Measurements from ENCODE around the gene AAR2. TPM values are rescaled to one million over a fixed set of nuclear protein-coding genes. Genes with fewer than 3 reads are reported as not detected.

Gene AAR2
- total RNA-seq, 2 donors from 2014 or later, result 22.1 to 29.1 TPM

DNA sequence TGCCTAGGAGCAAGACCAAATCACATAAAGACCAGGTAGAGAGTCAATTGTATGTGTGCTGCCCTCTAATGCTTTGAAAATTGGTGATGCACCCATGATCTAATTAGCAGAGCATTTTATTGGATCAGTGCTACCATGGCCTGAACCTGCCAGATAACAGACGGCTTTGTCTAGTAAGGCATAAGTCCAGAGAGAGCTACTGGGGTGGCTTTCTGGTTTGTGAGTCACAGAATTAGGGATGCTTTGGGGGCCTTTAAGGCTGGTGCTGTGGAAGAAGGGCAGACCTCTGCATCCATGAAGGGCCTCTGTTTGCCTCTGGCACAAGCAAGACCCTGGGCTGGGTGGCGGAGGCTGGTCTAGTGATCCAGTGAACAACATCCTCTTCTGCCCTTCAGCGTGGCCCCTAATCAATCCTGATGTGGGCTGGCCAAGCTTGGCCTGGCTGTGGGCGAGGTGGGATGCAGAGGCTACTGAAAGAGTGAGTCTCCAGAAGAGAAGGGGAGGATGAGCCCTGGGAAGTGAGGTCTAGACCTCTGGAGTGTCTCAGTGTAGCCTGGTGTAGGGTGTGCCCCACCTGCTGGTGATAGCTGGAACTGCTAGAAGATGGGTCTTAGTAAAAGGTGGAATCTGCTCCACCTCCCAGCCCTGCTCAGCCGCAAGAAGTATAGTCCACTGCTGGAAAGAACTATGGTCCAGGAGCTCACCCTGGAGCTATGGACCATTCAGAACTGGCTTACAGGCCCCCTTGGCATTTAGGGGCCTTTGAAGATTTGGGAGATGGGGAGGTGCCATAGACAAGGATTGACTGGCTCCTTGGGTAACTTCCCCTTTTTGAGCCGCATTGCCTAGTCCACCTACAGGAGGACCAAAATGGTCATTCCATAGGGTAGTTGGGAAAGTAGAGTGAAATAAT is 36.7 kb upstream of the AAR2 start:
- H3K9me3 ChIP-seq, result no peaks in the 10 kb centered on the region
- ATAC-seq (ENCODE audit: insufficient number of reproducible peaks, low FRiP score, low read depth) (no peak), DNase-seq (ENCODE audit: low spot score) (peak; percentile 63)
- TF ChIP-seq, protein P1, sequence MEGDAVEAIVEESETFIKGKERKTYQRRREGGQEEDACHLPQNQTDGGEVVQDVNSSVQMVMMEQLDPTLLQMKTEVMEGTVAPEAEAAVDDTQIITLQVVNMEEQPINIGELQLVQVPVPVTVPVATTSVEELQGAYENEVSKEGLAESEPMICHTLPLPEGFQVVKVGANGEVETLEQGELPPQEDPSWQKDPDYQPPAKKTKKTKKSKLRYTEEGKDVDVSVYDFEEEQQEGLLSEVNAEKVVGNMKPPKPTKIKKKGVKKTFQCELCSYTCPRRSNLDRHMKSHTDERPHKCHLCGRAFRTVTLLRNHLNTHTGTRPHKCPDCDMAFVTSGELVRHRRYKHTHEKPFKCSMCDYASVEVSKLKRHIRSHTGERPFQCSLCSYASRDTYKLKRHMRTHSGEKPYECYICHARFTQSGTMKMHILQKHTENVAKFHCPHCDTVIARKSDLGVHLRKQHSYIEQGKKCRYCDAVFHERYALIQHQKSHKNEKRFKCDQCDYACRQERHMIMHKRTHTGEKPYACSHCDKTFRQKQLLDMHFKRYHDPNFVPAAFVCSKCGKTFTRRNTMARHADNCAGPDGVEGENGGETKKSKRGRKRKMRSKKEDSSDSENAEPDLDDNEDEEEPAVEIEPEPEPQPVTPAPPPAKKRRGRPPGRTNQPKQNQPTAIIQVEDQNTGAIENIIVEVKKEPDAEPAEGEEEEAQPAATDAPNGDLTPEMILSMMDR (IDR thresholded peaks at IDR 0.05), result peak; percentile 94
- H3K27me3 ChIP-seq (replicated peaks; ENCODE audit: insufficient read depth), result no peaks in the 10 kb centered on the region
- H3K36me3 ChIP-seq, result peaks cover 15% of the 10 kb centered on the region
- no peaks in the 10 kb centered on the region for H3K4me1 ChIP-seq (ENCODE audit: control insufficient read depth in 1 of 2, low read depth in 2 of 2)
- no peak overlapping the region for H3K4me3 ChIP-seq
- H3K27ac ChIP-seq, result no peak overlapping the region

DNA sequence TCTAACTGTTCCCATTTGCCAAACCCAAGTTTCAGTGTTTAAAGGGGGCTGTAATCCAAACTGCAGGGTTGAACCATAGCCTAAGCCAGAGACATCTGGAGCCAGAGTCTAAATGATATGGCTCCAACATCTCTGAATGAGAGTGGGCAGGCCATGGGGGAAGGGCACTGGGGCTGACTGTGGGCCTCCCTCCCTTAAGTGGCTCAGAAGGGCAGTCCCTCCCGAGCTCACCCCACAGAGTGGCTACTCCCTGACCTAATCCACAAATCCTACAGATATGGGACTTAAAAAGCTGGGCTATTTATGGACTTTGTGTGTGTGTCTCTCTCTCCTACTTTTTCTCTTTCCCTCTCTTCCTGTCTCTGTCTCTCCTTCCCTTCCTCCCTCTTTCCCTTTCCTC is 35.8 kb upstream of the AAR2 start:
- ATAC-seq (ENCODE audit: insufficient number of reproducible peaks, low FRiP score, low read depth), result no peak
- Histone ChIP-seq H3K4me3 (no peak overlapping the region), H3K36me3 (peaks cover 16% of the 10 kb centered on the region), H3K9me3 (no peaks in the 10 kb centered on the region), H3K27me3 (replicated peaks; ENCODE audit: insufficient read depth) (no peaks in the 10 kb centered on the region), H3K4me1 (ENCODE audit: control insufficient read depth in 1 of 2, low read depth in 2 of 2) (no peaks in the 10 kb centered on the region), H3K27ac (no peak overlapping the region)
- TF ChIP-seq, protein P1 (IDR thresholded peaks at IDR 0.05), result no peak
- no peak for DNase-seq (ENCODE audit: low spot score)

DNA sequence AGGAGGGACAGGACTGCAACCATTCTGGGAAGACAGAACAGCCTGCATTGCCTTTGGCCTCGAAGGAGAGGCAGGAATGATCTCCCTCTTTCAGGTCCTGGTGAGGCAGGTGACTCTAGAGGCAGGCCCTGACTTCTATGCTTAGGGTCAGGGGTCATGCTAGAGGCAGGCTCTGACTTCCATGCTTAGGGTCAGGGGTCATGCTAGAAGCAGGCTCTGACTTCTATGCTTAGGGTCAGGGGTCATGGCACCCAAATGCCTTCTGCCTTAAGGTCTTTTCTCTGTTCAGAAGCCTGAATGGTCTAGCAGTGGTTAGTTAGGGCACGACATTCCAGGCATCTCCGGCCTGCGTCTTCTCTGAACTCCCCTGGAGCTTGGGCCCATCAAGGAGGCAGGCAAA is 35.1 kb upstream of the AAR2 start:
- no peaks in the 10 kb centered on the region for H3K9me3 ChIP-seq
- DNase-seq (ENCODE audit: low spot score) (no peak), ATAC-seq (ENCODE audit: insufficient number of reproducible peaks, low FRiP score, low read depth) (no peak)
- no peaks in the 10 kb centered on the region for H3K27me3 ChIP-seq (replicated peaks; ENCODE audit: insufficient read depth)
- TF ChIP-seq, protein P1 (IDR thresholded peaks at IDR 0.05), result no peak
- no peak overlapping the region for H3K4me3 ChIP-seq
- peaks cover 17% of the 10 kb centered on the region for H3K36me3 ChIP-seq
- H3K4me1 ChIP-seq (ENCODE audit: control insufficient read depth in 1 of 2, low read depth in 2 of 2), result no peaks in the 10 kb centered on the region
- no peak overlapping the region for H3K27ac ChIP-seq

DNA sequence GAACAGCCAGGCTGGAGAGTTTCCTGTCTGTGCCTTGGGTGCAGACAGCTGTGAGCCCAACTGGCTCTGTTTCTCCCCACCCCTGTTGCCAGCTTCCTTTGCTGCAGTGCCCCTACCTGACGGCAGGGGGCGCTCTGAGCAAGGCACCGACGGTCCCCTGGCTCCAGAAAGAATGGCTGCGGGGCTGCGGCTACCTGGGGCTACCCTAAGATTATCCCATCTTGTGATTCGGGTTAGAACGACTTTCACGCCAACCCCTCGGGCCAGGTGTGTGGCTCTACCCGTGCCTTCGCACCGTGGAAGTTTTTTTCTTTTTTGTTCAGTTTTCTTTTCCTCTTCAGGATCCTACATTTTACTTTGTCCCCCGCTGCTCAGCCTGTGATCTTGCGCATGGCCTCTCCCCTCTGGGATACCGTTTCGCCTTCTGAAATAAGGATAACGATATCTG is 33.4 kb upstream of the AAR2 start:
- Histone ChIP-seq H3K36me3 (peaks cover 28% of the 10 kb centered on the region), H3K4me1 (ENCODE audit: control insufficient read depth in 1 of 2, low read depth in 2 of 2) (no peaks in the 10 kb centered on the region), H3K27me3 (replicated peaks; ENCODE audit: insufficient read depth) (no peaks in the 10 kb centered on the region), H3K9me3 (no peaks in the 10 kb centered on the region), H3K27ac (no peak overlapping the region), H3K4me3 (no peak overlapping the region)
- no peak for ATAC-seq (ENCODE audit: insufficient number of reproducible peaks, low FRiP score, low read depth)
- DNase-seq (ENCODE audit: low spot score), result no peak
- TF ChIP-seq, protein P1 (IDR thresholded peaks at IDR 0.05), result peak; percentile 95

DNA sequence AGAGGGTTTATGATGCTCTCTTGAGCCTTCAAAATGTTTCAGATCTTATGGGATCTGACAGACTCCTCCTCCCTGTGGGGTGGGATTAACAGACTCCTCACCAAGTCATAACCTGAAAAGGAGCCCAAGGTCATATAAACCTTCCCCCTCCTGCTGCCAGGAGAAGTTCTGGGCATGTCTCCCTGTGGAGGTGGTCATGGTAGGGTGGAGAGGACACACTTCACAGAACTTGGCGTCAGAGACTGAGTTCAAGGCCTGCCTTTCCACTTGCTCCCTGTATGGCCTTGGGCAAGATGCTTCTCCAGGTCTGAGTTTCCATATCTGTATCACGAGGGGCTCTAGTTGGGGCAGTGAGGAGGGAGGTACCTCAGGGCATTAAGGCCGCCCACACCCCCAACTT is 32.4 kb upstream of the AAR2 start:
- DNase-seq (ENCODE audit: low spot score), result no peak
- H3K36me3 ChIP-seq, result peaks cover 26% of the 10 kb centered on the region
- ATAC-seq (ENCODE audit: insufficient number of reproducible peaks, low FRiP score, low read depth), result no peak
- no peaks in the 10 kb centered on the region for H3K9me3 ChIP-seq
- no peaks in the 10 kb centered on the region for H3K4me1 ChIP-seq (ENCODE audit: control insufficient read depth in 1 of 2, low read depth in 2 of 2)
- no peaks in the 10 kb centered on the region for H3K27me3 ChIP-seq (replicated peaks; ENCODE audit: insufficient read depth)
- no peak overlapping the region for H3K4me3 ChIP-seq
- H3K27ac ChIP-seq, result no peak overlapping the region
- TF ChIP-seq, protein P1 (IDR thresholded peaks at IDR 0.05), result no peak
